ENCODE results near the gene TPRN. TPM values are rescaled to one million over a fixed set of nuclear protein-coding genes. Genes with fewer than 3 reads are reported as not detected.

The TPRN gene
- total and polyA plus RNA-seq, 2 donors (not counting 3 experiments of a cell fraction or from before 2014, with no cell fraction given): 4.3 to 12.4 TPM

GRCh38 chr9:137241490-137242268 is 41.1 kb upstream of the TPRN start:
- CTCF ChIA-PET: interaction anchor here (0.9 to 1.6 kb wide), 3 partner anchors 13 to 195 kb away, joined by 4 to 6 read pairs (median 4); partner anchors contain the start of gene NELFB
- peaks cover 25% of the 10 kb centered on the region for H3K79me2 ChIP-seq (ENCODE audit: control insufficient read depth, insufficient read depth, low read length)
- H3K36me3 ChIP-seq (ENCODE audit: control insufficient read depth in 2 of 2, extremely low read depth in 1 of 2, insufficient read depth in 2 of 2, low read length in 2 of 2): peaks cover 6 to 16% of the 10 kb centered on the region in 2 experiments
- H3K4me1 ChIP-seq (ENCODE audit: control insufficient read depth, extremely low read depth, insufficient read depth, low read length): peaks cover 13% of the 10 kb centered on the region
- H3K9me3 ChIP-seq (replicated peaks; ENCODE audit: control insufficient read depth, insufficient read depth, low read length): no peaks in the 10 kb centered on the region
- peak overlapping the region; percentile 70 to 73 (median 72) for H3K4me3 ChIP-seq (replicated peaks in 1 of 3; ENCODE audit: insufficient read depth in 1 of 3, low read depth in 1 of 3, low read length in 3 of 3)
- dilution Hi-C loops (cut with MboI; ENCODE audit: extremely low pct_ligation_motif_present, low sequenced_read_pairs): no loop called here
- peak; percentile 18 for DNase-seq (ENCODE audit: low read depth, low spot score)
- H4K20me1 ChIP-seq (replicated peaks; ENCODE audit: control insufficient read depth, extremely low read depth, insufficient read depth, low read length): no peaks in the 10 kb centered on the region
- POLR2A ChIA-PET: interaction anchor here (0.7 to 5.0 kb wide), 14 partner anchors 8 to 155 kb away, joined by 3 to 66 read pairs (median 5); partner anchors contain the start of genes MAN1B1, NELFB, RNF208 and STPG3
- H3K4me2 ChIP-seq (ENCODE audit: insufficient read depth, low read length): peak overlapping the region; percentile 85
- peak overlapping the region; percentile 46 for H3K27ac ChIP-seq (ENCODE audit: insufficient read depth, low read depth, low read length)
- TSS peak; percentile 46 for BruUV-seq (replicated peaks)
- H3K9ac ChIP-seq (replicated peaks; ENCODE audit: extremely low read depth, insufficient read depth, low read length): peak overlapping the region; percentile 66
- H3K27me3 ChIP-seq (ENCODE audit: control insufficient read depth in 2 of 2, insufficient read depth in 2 of 2, low read length in 2 of 2): no peaks in the 10 kb centered on the region
- no peak for FAIRE-seq
- intact Hi-C loops (cut with micrococcal nuclease): loop anchor here (1.0 to 2.0 kb wide), 3 partner anchors 18 to 41 kb away; partner anchors contain the start of genes TOR4A and TPRN
- no peaks in the 10 kb centered on the region for H3K9me1 ChIP-seq (replicated peaks; ENCODE audit: control insufficient read depth, extremely low read depth, insufficient read depth, low read length)
- TF ChIP-seq GATA2 (IDR thresholded peaks at IDR 0.05; ENCODE audit: insufficient read depth, insufficient read length, low read depth, low read length) (no peak), FOS (IDR thresholded peaks at IDR 0.05; ENCODE audit: borderline replicate concordance, insufficient read depth, low read length) (no peak), MYC (IDR thresholded peaks at IDR 0.05; ENCODE audit: low read depth, low read length) (no peak), POLR2A (IDR thresholded peaks at IDR 0.05; ENCODE audit: low read depth, low read length) (no peak), EZH2 (IDR thresholded peaks at IDR 0.05; ENCODE audit: borderline replicate concordance, low read depth, low read length, severe bottlenecking) (no peak), JUN (IDR thresholded peaks at IDR 0.05; ENCODE audit: borderline replicate concordance, insufficient read depth, insufficient read length, low read depth) (no peak), POLR2AphosphoS5 (IDR thresholded peaks at IDR 0.05; ENCODE audit: insufficient read depth, low read depth, low read length) (no peak), MAX (IDR thresholded peaks at IDR 0.05; ENCODE audit: insufficient read depth, insufficient read length) (no peak), CTCF (IDR thresholded peaks at IDR 0.05; ENCODE audit: extremely low read depth in 1 of 2, insufficient read depth in 1 of 2, low read depth in 1 of 2, low read length in 2 of 2) (no peak)
- no peak overlapping the region for H2AFZ ChIP-seq (ENCODE audit: low read depth, low read length)
